Measurements from ENCODE around the gene MASP1.

- no peak for TF ChIP-seq CTCF (conservative IDR thresholded peaks at IDR 0.05; ENCODE audit: low read length)
- TF ChIP-seq EZH2phosphoT487 (IDR thresholded peaks at IDR 0.05; ENCODE audit: borderline replicate concordance), result no peak
Observed at GRCh38 chr3:187315872-187316271, 24.3 kb upstream of the MASP1 start.

Data from Loucy (cell line).